GM23338 (cell line): ENCODE measurements around the gene UBN2. TPM values are rescaled to one million over a fixed set of nuclear protein-coding genes. Genes with fewer than 3 reads are reported as not detected.

Source experiments
- ATAC-seq: fragments of 200-7000 bp; cut with Tn5 transposase; 3 replicates; pipeline ENCODE4 v1.9.1; 2020
- DNase-seq: peaks from one replicate; pipeline ENCODE4 v3.0.0-alpha.2; 2015; ENCODE audit warnings: low spot score
- H2AFZ ChIP-seq: fragments of 200-600 bp; sonication (generic); 2 replicates; pipeline ENCODE4 v1.8.0; 2016; ENCODE audit warnings: antibody characterized with exemption, mild to moderate bottlenecking, moderate library complexity
- H3F3A ChIP-seq: fragments of 200-600 bp; sonication (generic); replicated peaks from 2 replicates; pipeline ENCODE4 v1.8.0; 2017; ENCODE audit warnings: antibody characterized with exemption, mixed run types, low read depth
- H3K27ac ChIP-seq: fragments of 200-600 bp; sonication (generic); 2 replicates; pipeline ENCODE4 v1.6.1; 2016; ENCODE audit warnings: low read depth
- H3K27me3 ChIP-seq: fragments of 200-600 bp; sonication (generic); 2 replicates; pipeline ENCODE4 v1.8.0; 2016; ENCODE audit warnings: mild to moderate bottlenecking, mixed run types, moderate library complexity; ENCODE audit not compliant: insufficient read depth
- H3K36me3 ChIP-seq: fragments of 200-600 bp; sonication (generic); 2 replicates; pipeline ENCODE4 v1.8.0; 2016; ENCODE audit warnings: mild to moderate bottlenecking; ENCODE audit not compliant: insufficient read depth
- H3K4me1 ChIP-seq: fragments of 200-600 bp; sonication (generic); 2 replicates; pipeline ENCODE4 v1.8.0; 2016; ENCODE audit warnings: mild to moderate bottlenecking, moderate library complexity; ENCODE audit not compliant: insufficient read depth
- H3K4me2 ChIP-seq: fragments of 200-600 bp; sonication (generic); 2 replicates; pipeline ENCODE4 v1.7.1; 2017; ENCODE audit warnings: mixed run types
- H3K4me3 ChIP-seq: fragments of 200-600 bp; sonication (generic); 2 replicates; pipeline ENCODE4 v1.6.1; 2016; ENCODE audit warnings: mixed run types
- H3K79me2 ChIP-seq: fragments of 200-600 bp; sonication (generic); replicated peaks from 2 replicates; pipeline ENCODE4 v1.8.0; 2017; ENCODE audit warnings: mild to moderate bottlenecking; ENCODE audit not compliant: insufficient read depth
- H3K9me2 ChIP-seq: fragments of 200-600 bp; sonication (generic); 2 replicates; pipeline ENCODE4 v1.8.0; 2017; ENCODE audit not compliant: insufficient read depth
- H4K20me1 ChIP-seq: fragments of 200-600 bp; sonication (generic); replicated peaks from 2 replicates; pipeline ENCODE4 v1.8.0; 2017; ENCODE audit warnings: mild to moderate bottlenecking; ENCODE audit not compliant: insufficient read depth
- H3K27ac Mint-ChIP-seq: 2 replicates; pipeline ENCODE4 v1.8.0; 2020; ENCODE audit warnings: inconsistent platforms, mild to moderate bottlenecking, moderate library complexity, mixed read lengths
- H3K27me3 Mint-ChIP-seq: 3 replicates; pipeline ENCODE4 v1.8.0; 2022; ENCODE audit warnings: low read depth, mild to moderate bottlenecking, moderate library complexity, mixed read lengths, inconsistent platforms; ENCODE audit not compliant: insufficient read depth, poor library complexity
- H3K36me3 Mint-ChIP-seq: 3 replicates; pipeline ENCODE4 v1.8.0; 2021; ENCODE audit warnings: low read depth, mild to moderate bottlenecking, inconsistent platforms, moderate library complexity, mixed read lengths
- H3K4me1 Mint-ChIP-seq: 3 replicates; pipeline ENCODE4 v1.8.0; 2020; ENCODE audit warnings: mild to moderate bottlenecking, inconsistent platforms, mixed read lengths
- H3K4me3 Mint-ChIP-seq: 3 replicates; pipeline ENCODE4 v1.8.0; 2021; ENCODE audit warnings: moderate library complexity, mild to moderate bottlenecking, inconsistent platforms, mixed read lengths
- H3K9me3 Mint-ChIP-seq: 3 replicates; pipeline ENCODE4 v1.8.0; 2020; ENCODE audit warnings: moderate library complexity, mild to moderate bottlenecking, inconsistent platforms, mixed read lengths
- CREB1 ChIP-seq: fragments of 250-450 bp; sonication (Bioruptor Pico); IDR thresholded peaks from 2 replicates; pipeline ENCODE4 v1.5.0; 2020; ENCODE audit warnings: low read depth, mild to moderate bottlenecking, moderate library complexity
- CTCF ChIP-seq, 2 experiments: fragments of 200-600 bp in 1 of 2; sonication (generic) in 1 of 2; conservative IDR thresholded peaks; 2 replicates each; pipeline versions ENCODE4 v1.5.1 to v1.6.1; 2016 to 2017; ENCODE audit warnings: antibody characterized with exemption in 2 of 2, low read depth in 2 of 2, mild to moderate bottlenecking in 2 of 2, moderate library complexity in 1 of 2
- ETS1 ChIP-seq: IDR thresholded peaks from 2 replicates; pipeline ENCODE4 v1.6.1; 2016; ENCODE audit warnings: antibody characterized with exemption
- EZH2 ChIP-seq: fragments of 200-600 bp; sonication (generic); IDR thresholded peaks from one replicate; pipeline ENCODE4 v1.8.0; 2017; ENCODE audit warnings: antibody characterized with exemption, mild to moderate bottlenecking, low read depth; ENCODE audit not compliant: unreplicated experiment
- EZH2phosphoT487 ChIP-seq: fragments of 200-600 bp; sonication (generic); IDR thresholded peaks from one replicate; pipeline ENCODE4 v1.8.1; 2018; ENCODE audit warnings: antibody characterized with exemption; ENCODE audit not compliant: unreplicated experiment
- JUNB ChIP-seq: IDR thresholded peaks from one replicate; pipeline ENCODE4 v1.6.1; 2016; ENCODE audit warnings: antibody characterized with exemption; ENCODE audit not compliant: unreplicated experiment
- NANOG ChIP-seq: IDR thresholded peaks from 2 replicates; pipeline ENCODE4 v1.6.1; 2016; ENCODE audit warnings: antibody characterized with exemption, borderline replicate concordance
- POLR2AphosphoS5 ChIP-seq: IDR thresholded peaks from 2 replicates; pipeline ENCODE4 v1.6.1; 2016; ENCODE audit warnings: antibody characterized with exemption, low read depth
- REST ChIP-seq: IDR thresholded peaks from one replicate; pipeline ENCODE4 v1.6.1; 2018; ENCODE audit warnings: antibody characterized with exemption; ENCODE audit not compliant: unreplicated experiment
- STAT1 ChIP-seq: IDR thresholded peaks from one replicate; pipeline ENCODE4 v1.6.1; 2016; ENCODE audit warnings: antibody characterized with exemption; ENCODE audit not compliant: unreplicated experiment
- ZNF114 ChIP-seq: fragments of 250-450 bp; sonication (Bioruptor Pico); IDR thresholded peaks from 2 replicates; pipeline ENCODE4 v1.5.0; 2020; ENCODE audit warnings: mild to moderate bottlenecking, moderate library complexity
- ZNF331 ChIP-seq: fragments of 250-450 bp; sonication (Bioruptor Pico); IDR thresholded peaks from 2 replicates; pipeline ENCODE4 v1.5.0; 2020; ENCODE audit warnings: low read depth, mild to moderate bottlenecking, moderate library complexity
- ZNF462 ChIP-seq: fragments of 250-450 bp; sonication (Bioruptor Pico); IDR thresholded peaks from 2 replicates; pipeline ENCODE4 v1.5.0; 2020; ENCODE audit warnings: mild to moderate bottlenecking, moderate library complexity
- polyA plus RNA-seq: library from polyadenylated mRNA; unstranded; fragments of >200 nt; fragmentation: Nextera tagmentation; extraction: Ambion mirVana; gene quantifications from 2 replicates; pipeline ENCODE4 v1.2.1, GENCODE V29; 2016
- total RNA-seq: library from RNA; depleted of rRNA; stranded (reverse); fragments of >200 nt; shearing (Covaris generic); gene quantifications from 2 replicates; pipeline ENCODE4 v1.2.3, GENCODE V29; 2014

UBN2 gene
- total and polyA plus RNA-seq, 2 experiments from 2014 or later: 18.5 to 26.6 TPM

GRCh38 chr7:139286144-139286543 is 55.1 kb downstream of the UBN2 start:
- Histone ChIP-seq H3K27me3 (no peaks in the 10 kb centered on the region), H3K27ac (no peak overlapping the region), H3F3A (no peaks in the 10 kb centered on the region), H3K79me2 (no peaks in the 10 kb centered on the region), H3K4me3 (no peak overlapping the region), H3K4me1 (no peaks in the 10 kb centered on the region), H3K9me2 (no peaks in the 10 kb centered on the region), H2AFZ (no peak overlapping the region), H3K4me2 (no peak overlapping the region), H4K20me1 (peaks cover 5% of the 10 kb centered on the region; the same call in 1 of the 2 replicates), H3K36me3 (peaks cover 13% of the 10 kb centered on the region)
- H3K4me1 Mint-ChIP-seq: no peaks in the 10 kb centered on the region
- no peak overlapping the region for H3K4me3 Mint-ChIP-seq
- no peaks in the 10 kb centered on the region for H3K27me3 Mint-ChIP-seq
- no peak overlapping the region for H3K27ac Mint-ChIP-seq
- DNase-seq (no peak), ATAC-seq (no peak)
- no peak for TF ChIP-seq EZH2
- no peak for TF ChIP-seq ZNF462 (CRISPR knock-in tag)
- TF ChIP-seq NANOG: no peak
- no peak for TF ChIP-seq EZH2phosphoT487
- TF ChIP-seq CREB1 (CRISPR knock-in tag): no peak
- no peak for TF ChIP-seq POLR2AphosphoS5
- no peak for TF ChIP-seq CTCF (conservative IDR thresholded peaks at IDR 0.05; ENCODE audit: low read depth in 2 of 2)
- TF ChIP-seq ZNF331 (CRISPR knock-in tag): no peak
- TF ChIP-seq STAT1: no peak
- TF ChIP-seq JUNB: no peak
- TF ChIP-seq ETS1: no peak
- TF ChIP-seq ZNF114 (CRISPR knock-in tag): no peak
- no peak for TF ChIP-seq REST
- H3K9me3 Mint-ChIP-seq: no peaks in the 10 kb centered on the region; the same call in 2 of the 3 replicates
- peaks cover 37% of the 10 kb centered on the region for H3K36me3 Mint-ChIP-seq
